Gastrocnemius medialis (tissue), 4 donors: Measurements from ENCODE around the gene ZNF528. TPM values are rescaled to one million over a fixed set of nuclear protein-coding genes. Genes with fewer than 3 reads are reported as not detected.

Experiments used
- ATAC-seq, 2 donors: fragments of 150-250 bp; one replicate each; pipeline ENCODE4 v1.9.1; 2016
- DNase-seq, 2 donors: peaks; one replicate each; pipeline ENCODE4 v3.0.0-alpha.2; 2019
- H3K27ac ChIP-seq, 4 donors: fragments of 200-600 bp; sonication (generic); 1 replicate in 1 of 4; 2 replicates in 3 of 4; pipeline ENCODE4 v1.5.1; 2016 to 2018; ENCODE audit warnings: mild to moderate bottlenecking in 2 of 4, moderate library complexity in 1 of 4
- H3K27me3 ChIP-seq, 3 donors: fragments of 200-600 bp; sonication (generic) in 2 of 3; 1 replicate in 1 of 3; 2 replicates in 2 of 3; pipeline versions ENCODE4 v1.5.1 to v1.6.0; 2016 to 2019; ENCODE audit warnings: mild to moderate bottlenecking in 1 of 3, moderate library complexity in 1 of 3
- H3K36me3 ChIP-seq, 2 donors: fragments of 200-600 bp; sonication (generic) in 1 of 2; one replicate each; pipeline ENCODE4 v1.5.1; 2017 to 2018
- H3K4me1 ChIP-seq, 2 donors: fragments of 200-600 bp; sonication (generic) in 1 of 2; one replicate each; pipeline ENCODE4 v1.5.1; 2016 to 2017; ENCODE audit warnings: mild to moderate bottlenecking in 2 of 2
- H3K4me3 ChIP-seq, 4 donors: fragments of 200-600 bp; sonication (generic) in 3 of 4; 1 replicate in 1 of 4; 2 replicates in 3 of 4; pipeline ENCODE4 v1.5.1; 2016 to 2019; ENCODE audit warnings: mild to moderate bottlenecking in 2 of 4
- H3K9me3 ChIP-seq, 3 donors: fragments of 200-600 bp; sonication (generic) in 2 of 3; 1 replicate in 1 of 3; 2 replicates in 2 of 3; pipeline ENCODE4 v1.5.1; 2016 to 2019
- POLR2A ChIP-seq, 2 donors: fragments of 450-650 bp; IDR thresholded peaks; one replicate each; pipeline ENCODE4 v1.6.1; 2017; ENCODE audit warnings: antibody characterized with exemption in 2 of 2, mild to moderate bottlenecking in 2 of 2, moderate library complexity in 2 of 2
- in situ Hi-C, 4 donors: fragments of 200-750 bp; cut with MboI; loops; one replicate each; pipeline versions ENCODE4 v1.15.0 to v1.8.0; 2017; ENCODE audit warnings: low sequenced_read_pairs in 4 of 4
- intact Hi-C: fragments of 100-400 bp; cut with DNase I; formaldehyde crosslinking; loops from one replicate; pipeline ENCODE4 v1.15.1; 2023; ENCODE audit warnings: low total_unique reads
- total RNA-seq, 4 donors: library from RNA; depleted of rRNA; stranded (reverse); fragments of >200 nt; gene quantifications; one replicate each; pipeline versions ENCODE4 v1.1.0 to v1.2.3, GENCODE V29; 2016
- TF ChIP-seq, protein P1 (sequence below), 5 experiments: fragments of 450-650 bp in 3 of 5; fragments of 200-600 bp in 2 of 5; sonication (generic) in 2 of 5; IDR thresholded peaks in 4 of 5; conservative IDR thresholded peaks in 1 of 5; 1 replicate in 4 of 5; 2 replicates in 1 of 5; pipeline ENCODE4 v1.5.1; 2016 to 2019; ENCODE audit warnings: antibody characterized with exemption in 5 of 5, mild to moderate bottlenecking in 3 of 5, moderate library complexity in 3 of 5

ZNF528 gene
- total RNA-seq, 4 donors from 2014 or later, result 2.9 to 11.2 (median 5.5) TPM

DNA sequence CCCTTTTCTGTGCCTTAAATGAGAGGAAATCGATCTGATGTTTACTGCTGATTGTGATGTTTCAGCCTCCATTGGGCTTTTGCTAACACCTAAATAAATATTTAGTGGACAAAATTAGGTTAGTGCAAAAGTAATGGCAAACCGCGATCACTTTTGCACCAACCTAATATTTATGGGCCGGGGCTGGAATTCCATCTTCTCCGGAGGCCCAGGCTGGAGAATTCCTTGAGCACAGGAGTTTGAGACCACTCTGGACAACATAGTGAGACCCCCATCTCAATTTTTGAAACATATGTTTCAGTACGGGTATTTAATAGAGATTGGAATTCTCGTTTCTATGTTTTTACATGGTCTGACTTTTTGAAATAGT is 27.3 kb upstream of the ZNF528 start:
- Histone ChIP-seq H3K27ac (peak overlapping the region; percentile 82 to 88 (median 85)), H3K4me3 (peak overlapping the region; percentile 69 to 85 (median 79)), H3K27me3 (no peaks in the 10 kb centered on the region), H3K9me3 (peaks cover 0 to 13% (median 0%) of the 10 kb centered on the region in 3 donors), H3K4me1 (peaks cover 0 to 6% of the 10 kb centered on the region in 2 donors), H3K36me3 (peaks cover 8 to 46% of the 10 kb centered on the region in 2 donors)
- TF ChIP-seq, protein P1, sequence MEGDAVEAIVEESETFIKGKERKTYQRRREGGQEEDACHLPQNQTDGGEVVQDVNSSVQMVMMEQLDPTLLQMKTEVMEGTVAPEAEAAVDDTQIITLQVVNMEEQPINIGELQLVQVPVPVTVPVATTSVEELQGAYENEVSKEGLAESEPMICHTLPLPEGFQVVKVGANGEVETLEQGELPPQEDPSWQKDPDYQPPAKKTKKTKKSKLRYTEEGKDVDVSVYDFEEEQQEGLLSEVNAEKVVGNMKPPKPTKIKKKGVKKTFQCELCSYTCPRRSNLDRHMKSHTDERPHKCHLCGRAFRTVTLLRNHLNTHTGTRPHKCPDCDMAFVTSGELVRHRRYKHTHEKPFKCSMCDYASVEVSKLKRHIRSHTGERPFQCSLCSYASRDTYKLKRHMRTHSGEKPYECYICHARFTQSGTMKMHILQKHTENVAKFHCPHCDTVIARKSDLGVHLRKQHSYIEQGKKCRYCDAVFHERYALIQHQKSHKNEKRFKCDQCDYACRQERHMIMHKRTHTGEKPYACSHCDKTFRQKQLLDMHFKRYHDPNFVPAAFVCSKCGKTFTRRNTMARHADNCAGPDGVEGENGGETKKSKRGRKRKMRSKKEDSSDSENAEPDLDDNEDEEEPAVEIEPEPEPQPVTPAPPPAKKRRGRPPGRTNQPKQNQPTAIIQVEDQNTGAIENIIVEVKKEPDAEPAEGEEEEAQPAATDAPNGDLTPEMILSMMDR (IDR thresholded peaks at IDR 0.05 in 4 of 5, conservative IDR thresholded peaks at IDR 0.05 in 1 of 5), result no peak
- no peak for TF ChIP-seq POLR2A (IDR thresholded peaks at IDR 0.05)
- in situ Hi-C loops (no loop called here), intact Hi-C loops (loop anchor here (2.0 kb wide), 2 partner anchors 26 to 74 kb away; partner anchors contain the start of genes ZNF480 and ZNF528)
- ATAC-seq, result no peak
- no peak for DNase-seq

DNA sequence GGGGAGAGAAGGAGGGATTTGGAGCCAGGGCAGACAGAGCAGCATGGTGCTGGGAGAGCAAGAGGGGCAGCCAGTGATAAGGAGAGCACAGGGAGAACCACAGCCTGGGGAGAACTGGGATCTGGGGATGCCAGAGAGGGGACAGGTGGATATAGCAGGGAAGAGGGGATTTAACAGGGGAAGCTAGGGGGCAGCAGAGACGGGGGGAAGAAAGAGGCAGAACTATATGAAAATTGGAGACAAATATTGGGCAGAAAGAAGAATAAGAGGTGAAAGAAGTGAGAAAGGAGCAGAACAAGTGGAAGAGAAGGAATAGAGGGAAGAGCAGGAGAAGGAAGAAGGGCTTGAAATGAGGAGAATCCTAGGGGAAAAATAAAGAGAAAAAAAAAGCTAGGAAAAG is 6.5 kb upstream of the ZNF528 start:
- in situ Hi-C loops, result no loop called here
- peaks cover 4 to 44% of the 10 kb centered on the region in 2 donors for H3K36me3 ChIP-seq
- no peak overlapping the region for H3K4me3 ChIP-seq
- TF ChIP-seq, protein P1 (IDR thresholded peaks at IDR 0.05 in 4 of 5, conservative IDR thresholded peaks at IDR 0.05 in 1 of 5), result no peak
- no peaks in the 10 kb centered on the region for H3K27me3 ChIP-seq
- H3K9me3 ChIP-seq, result peaks cover 0 to 4% (median 0%) of the 10 kb centered on the region in 3 donors
- intact Hi-C loops, result no loop called here
- H3K4me1 ChIP-seq, result no peaks in the 10 kb centered on the region
- DNase-seq (no peak), ATAC-seq (no peak)
- no peak overlapping the region for H3K27ac ChIP-seq

DNA sequence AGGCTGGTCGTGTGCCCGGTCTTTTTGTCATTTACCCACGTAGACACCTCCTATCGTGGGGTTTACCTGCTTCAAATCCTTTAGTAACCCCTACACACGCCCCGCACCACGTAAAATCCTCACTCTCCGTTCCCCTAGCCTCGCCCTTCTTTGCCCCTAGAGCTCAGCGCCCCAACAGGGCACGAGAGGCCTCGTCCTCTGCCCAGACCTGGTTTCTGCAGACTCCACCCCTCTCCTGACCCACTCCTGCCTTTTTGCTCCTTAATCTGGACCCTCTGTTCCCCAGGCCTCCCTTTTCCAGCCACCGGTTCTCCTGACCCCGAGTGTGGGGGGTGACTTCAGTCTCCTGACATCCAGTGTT is 412 bp downstream of the ZNF528 start:
- intact Hi-C loops, result loop anchor here (5.0 kb wide), 1 partner anchor 129 kb away; the partner anchor contains the start of gene ZNF808
- H3K36me3 ChIP-seq, result peaks cover 11 to 68% of the 10 kb centered on the region in 2 donors

DNA sequence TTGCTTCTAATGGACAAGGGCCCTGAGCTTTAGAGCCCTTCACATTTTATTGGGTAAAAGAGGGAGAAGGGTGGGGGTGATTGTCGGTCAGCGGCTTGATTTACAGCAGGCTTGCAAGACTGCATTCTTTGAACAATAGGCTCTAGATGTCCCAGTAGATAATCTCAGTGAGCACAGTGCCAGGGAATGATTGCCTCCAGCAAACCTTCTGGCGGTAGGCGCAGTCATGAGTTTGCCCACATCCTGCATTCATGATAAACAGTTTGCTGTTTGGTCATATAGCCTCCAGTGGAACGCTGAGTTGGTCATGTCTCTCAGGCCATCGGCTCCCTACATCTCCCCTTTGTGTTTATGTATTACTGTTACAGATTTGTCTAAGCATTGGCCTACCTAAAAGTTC is 12.6 kb downstream of the ZNF528 start:
- Histone ChIP-seq H3K27ac (no peak overlapping the region), H3K36me3 (peaks cover 24 to 100% of the 10 kb centered on the region in 2 donors), H3K4me1 (no peaks in the 10 kb centered on the region), H3K27me3 (no peaks in the 10 kb centered on the region), H3K4me3 (no peak overlapping the region), H3K9me3 (peaks cover 4 to 44% (median 14%) of the 10 kb centered on the region in 3 donors)
- TF ChIP-seq POLR2A (IDR thresholded peaks at IDR 0.05), result no peak
- TF ChIP-seq, protein P1 (IDR thresholded peaks at IDR 0.05 in 4 of 5, conservative IDR thresholded peaks at IDR 0.05 in 1 of 5), result no peak
- in situ Hi-C loops (no loop called here), intact Hi-C loops (no loop called here)
- ATAC-seq, result no peak
- no peak for DNase-seq

More for the DNA sequence above, 412 bp downstream of the ZNF528 start:
- TF ChIP-seq, protein P1 (IDR thresholded peaks at IDR 0.05 in 4 of 5, conservative IDR thresholded peaks at IDR 0.05 in 1 of 5), result no peak
- no peak for TF ChIP-seq POLR2A (IDR thresholded peaks at IDR 0.05)
- DNase-seq (no peak), ATAC-seq (peak in 1 of 2 donors; percentile 12)
- Histone ChIP-seq H3K4me1 (peaks cover 14 to 18% of the 10 kb centered on the region in 2 donors), H3K27me3 (no peaks in the 10 kb centered on the region), H3K4me3 (peak overlapping the region; percentile 80 to 97 (median 91)), H3K9me3 (no peaks in the 10 kb centered on the region), H3K27ac (peak overlapping the region; percentile 53 to 77 (median 74))
- in situ Hi-C loops, result no loop called here

DNA sequence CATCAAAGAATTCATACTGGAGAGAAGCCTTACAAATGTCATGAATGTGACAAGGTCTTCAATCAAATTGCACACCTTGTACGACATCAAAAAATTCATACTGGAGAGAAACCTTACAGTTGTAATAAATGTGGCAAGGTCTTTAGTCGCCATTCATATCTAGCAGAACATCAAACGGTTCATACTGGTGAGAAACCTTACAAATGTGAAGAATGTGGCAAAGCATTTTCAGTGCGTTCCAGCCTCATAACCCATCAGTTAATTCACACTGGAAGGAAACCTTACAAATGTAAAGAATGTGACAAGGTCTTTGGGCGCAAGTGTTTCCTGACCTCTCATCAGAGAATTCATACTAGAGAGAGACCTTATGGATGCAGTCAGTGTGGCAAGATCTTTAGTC is 18.1 kb downstream of the ZNF528 start:
- no peaks in the 10 kb centered on the region for H3K27me3 ChIP-seq
- H3K9me3 ChIP-seq, result peaks cover 9 to 60% (median 16%) of the 10 kb centered on the region in 3 donors
- no peak for DNase-seq
- no peaks in the 10 kb centered on the region for H3K4me1 ChIP-seq
- in situ Hi-C loops, result no loop called here
- intact Hi-C loops, result no loop called here
- ATAC-seq, result no peak
- TF ChIP-seq, protein P1 (IDR thresholded peaks at IDR 0.05 in 4 of 5, conservative IDR thresholded peaks at IDR 0.05 in 1 of 5), result no peak
- no peak for TF ChIP-seq POLR2A (IDR thresholded peaks at IDR 0.05)
- H3K27ac ChIP-seq, result no peak overlapping the region
- H3K4me3 ChIP-seq, result no peak overlapping the region
- peaks cover 3 to 49% of the 10 kb centered on the region in 2 donors for H3K36me3 ChIP-seq
